ENCODE measurements around the gene PDGFA.

Gene PDGFA

DNA sequence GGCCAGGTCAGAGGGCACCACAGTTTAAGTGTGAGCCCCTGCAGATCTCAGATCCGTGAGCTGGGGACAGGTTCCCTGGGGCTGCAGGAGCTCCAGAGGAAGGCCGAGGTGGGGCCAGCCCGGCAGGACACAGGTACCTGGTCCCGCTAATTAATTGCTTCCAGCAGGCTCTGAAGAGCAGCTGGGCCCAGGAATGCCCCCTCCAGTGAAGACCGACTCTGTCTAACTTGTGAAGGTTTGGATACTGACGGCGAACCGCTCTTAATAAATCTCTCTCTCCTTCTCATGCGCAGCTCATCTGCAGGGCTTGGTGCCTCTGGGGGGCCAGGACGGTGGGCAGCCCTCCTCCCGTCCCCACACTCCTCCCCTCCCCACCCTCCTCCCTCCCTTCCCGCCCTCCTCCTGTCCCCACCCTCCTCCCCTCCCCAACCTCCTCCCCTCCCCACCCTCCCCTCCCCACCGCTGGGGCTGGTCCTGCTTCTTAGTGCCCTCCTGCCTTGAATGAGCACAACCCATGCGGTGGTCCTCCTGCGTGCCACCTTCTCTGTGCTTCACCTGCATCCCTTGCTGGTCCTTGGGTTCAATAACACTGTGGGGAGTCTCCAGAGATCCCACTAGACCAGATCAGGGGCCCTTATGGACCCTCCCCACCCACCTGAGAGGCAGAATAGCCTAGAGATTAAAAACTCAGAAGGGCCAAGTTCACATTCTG lies 38.3 kb downstream of the PDGFA start:
- H3K4me1 ChIP-seq (ENCODE audit: insufficient read depth, poor library complexity, severe bottlenecking) = peaks cover 18% of the 10 kb centered on the region

GRCh38 chr7:480531-481218 lies 39.0 kb downstream of the PDGFA start:
- no peak for TF ChIP-seq CTCF (IDR thresholded peaks at IDR 0.05; ENCODE audit: poor library complexity, severe bottlenecking)
- DNase-seq (ENCODE audit: low spot score) (peak; percentile 56), ATAC-seq (ENCODE audit: low read depth) (no peak)
- Histone ChIP-seq H3K4me1 (ENCODE audit: insufficient read depth, poor library complexity, severe bottlenecking) (peaks cover 17% of the 10 kb centered on the region), H3K27me3 (ENCODE audit: insufficient read depth, poor library complexity, severe bottlenecking) (no peaks in the 10 kb centered on the region), H3K36me3 (ENCODE audit: low read depth) (no peaks in the 10 kb centered on the region), H3K4me3 (ENCODE audit: severe bottlenecking) (no peak overlapping the region), H3K9me3 (ENCODE audit: severe bottlenecking) (no peaks in the 10 kb centered on the region), H3K27ac (ENCODE audit: poor library complexity, severe bottlenecking) (no peak overlapping the region)

More for the DNA sequence above, 38.3 kb downstream of the PDGFA start:
- Histone ChIP-seq H3K27me3 (ENCODE audit: insufficient read depth, poor library complexity, severe bottlenecking) (no peaks in the 10 kb centered on the region), H3K4me3 (ENCODE audit: severe bottlenecking) (no peak overlapping the region), H3K36me3 (ENCODE audit: low read depth) (no peaks in the 10 kb centered on the region), H3K9me3 (ENCODE audit: severe bottlenecking) (no peaks in the 10 kb centered on the region), H3K27ac (ENCODE audit: poor library complexity, severe bottlenecking) (no peak overlapping the region)
- ATAC-seq (ENCODE audit: low read depth) (no peak), DNase-seq (ENCODE audit: low spot score) (peak; percentile 34)
- no peak for TF ChIP-seq CTCF (IDR thresholded peaks at IDR 0.05; ENCODE audit: poor library complexity, severe bottlenecking)

GRCh38 chr7:479948-480499 lies 39.6 kb downstream of the PDGFA start:
- Histone ChIP-seq H3K9me3 (ENCODE audit: severe bottlenecking) (no peaks in the 10 kb centered on the region), H3K4me3 (ENCODE audit: severe bottlenecking) (no peak overlapping the region), H3K27ac (ENCODE audit: poor library complexity, severe bottlenecking) (no peak overlapping the region), H3K4me1 (ENCODE audit: insufficient read depth, poor library complexity, severe bottlenecking) (peaks cover 11% of the 10 kb centered on the region), H3K36me3 (ENCODE audit: low read depth) (no peaks in the 10 kb centered on the region), H3K27me3 (ENCODE audit: insufficient read depth, poor library complexity, severe bottlenecking) (no peaks in the 10 kb centered on the region)
- ATAC-seq (ENCODE audit: low read depth) = peak; percentile 28; the same call in 1 of the 3 replicates
- peak; percentile 49 for DNase-seq (ENCODE audit: low spot score)
- TF ChIP-seq CTCF (IDR thresholded peaks at IDR 0.05; ENCODE audit: poor library complexity, severe bottlenecking) = no peak

GRCh38 chr7:479115-479947 lies 40.3 kb downstream of the PDGFA start:
- peak; percentile 29 for DNase-seq (ENCODE audit: low spot score)
- peaks cover 8% of the 10 kb centered on the region for H3K4me1 ChIP-seq (ENCODE audit: insufficient read depth, poor library complexity, severe bottlenecking)
- H3K4me3 ChIP-seq (ENCODE audit: severe bottlenecking) = no peak overlapping the region
- no peaks in the 10 kb centered on the region for H3K27me3 ChIP-seq (ENCODE audit: insufficient read depth, poor library complexity, severe bottlenecking)
- no peak overlapping the region for H3K27ac ChIP-seq (ENCODE audit: poor library complexity, severe bottlenecking)
- TF ChIP-seq CTCF (IDR thresholded peaks at IDR 0.05; ENCODE audit: poor library complexity, severe bottlenecking) = no peak
- H3K36me3 ChIP-seq (ENCODE audit: low read depth) = no peaks in the 10 kb centered on the region
- ATAC-seq (ENCODE audit: low read depth) = peak; percentile 13; the same call in 1 of the 3 replicates
- H3K9me3 ChIP-seq (ENCODE audit: severe bottlenecking) = no peaks in the 10 kb centered on the region

Measured in RWPE2 (cell line).